NCI-H2196 (cell line): Measurements from ENCODE around the gene SPATA13.

Experiments used
- DNase-seq: peaks from one replicate; lab custom pipeline; 2025; ENCODE audit not compliant: unreplicated experiment; lab: John Stamatoyannopoulos, UW

SPATA13 gene

DNA sequence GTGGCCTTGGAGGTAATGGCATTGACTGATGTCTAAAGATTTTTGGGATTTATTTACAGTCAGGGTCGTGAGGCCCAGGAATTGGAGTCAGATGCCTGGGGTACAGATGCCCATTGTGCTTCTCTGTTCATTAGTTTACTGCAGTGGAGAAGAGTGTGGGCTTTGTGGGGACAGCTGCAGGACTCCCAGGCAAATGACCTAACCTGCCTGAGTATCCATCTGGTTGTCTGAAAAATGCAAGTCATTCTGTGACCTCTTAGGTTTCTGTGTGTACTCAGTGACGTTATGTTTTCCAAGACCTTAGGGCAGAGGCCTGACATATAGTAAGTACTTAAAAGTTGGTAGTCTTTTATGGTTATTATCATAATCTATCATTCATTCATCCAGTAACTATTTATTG lies 60.5 kb downstream of the SPATA13 start:
- no peak for DNase-seq

DNA sequence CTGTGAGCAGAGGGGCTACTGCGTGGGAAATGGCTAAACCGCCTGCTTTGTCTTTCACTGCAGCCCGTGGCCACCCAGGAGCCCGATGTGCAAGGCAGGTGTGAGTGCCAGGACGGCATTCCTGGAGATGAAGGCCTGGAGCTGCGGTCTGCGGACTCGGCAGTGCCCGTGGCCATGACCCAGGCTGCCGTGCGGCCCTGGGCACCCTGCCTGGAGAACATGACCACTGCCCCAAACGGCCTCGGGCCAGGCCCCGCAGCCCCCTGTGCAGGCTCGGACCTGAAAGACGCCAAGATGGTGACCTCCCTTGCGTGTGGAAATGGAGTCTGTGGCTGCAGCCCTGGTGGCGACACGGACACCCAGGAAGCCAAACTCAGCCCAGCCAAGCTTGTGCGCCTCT lies 62.2 kb downstream of the SPATA13 start:
- no peak for DNase-seq

- DNase-seq, result no peak
Measured at GRCh38 chr13:24223341-24224231, 63.1 kb downstream of the SPATA13 start.

DNA sequence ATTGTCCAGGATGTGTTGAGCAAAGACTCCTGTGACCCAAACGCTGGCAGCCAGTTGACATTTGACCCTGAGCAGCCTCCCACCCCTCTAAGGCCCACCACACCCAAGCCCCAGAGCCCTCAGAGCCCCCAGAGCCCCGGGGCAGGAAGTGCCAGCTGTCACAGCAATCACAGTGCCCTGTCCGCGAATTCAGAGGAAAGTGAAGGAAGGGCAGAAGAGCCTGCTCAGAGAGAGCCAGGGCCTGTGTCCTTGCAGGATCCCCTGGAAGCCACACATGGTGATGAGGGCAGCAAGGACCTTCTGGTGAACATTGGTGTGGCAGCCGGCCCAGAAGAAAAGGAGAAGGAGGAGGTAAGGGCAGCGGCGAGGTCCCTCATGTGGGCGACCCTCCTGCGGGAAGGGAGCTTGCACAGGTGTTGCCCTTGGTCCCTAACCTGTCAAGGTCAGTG lies 63.7 kb downstream of the SPATA13 start:
- DNase-seq, result no peak

DNA sequence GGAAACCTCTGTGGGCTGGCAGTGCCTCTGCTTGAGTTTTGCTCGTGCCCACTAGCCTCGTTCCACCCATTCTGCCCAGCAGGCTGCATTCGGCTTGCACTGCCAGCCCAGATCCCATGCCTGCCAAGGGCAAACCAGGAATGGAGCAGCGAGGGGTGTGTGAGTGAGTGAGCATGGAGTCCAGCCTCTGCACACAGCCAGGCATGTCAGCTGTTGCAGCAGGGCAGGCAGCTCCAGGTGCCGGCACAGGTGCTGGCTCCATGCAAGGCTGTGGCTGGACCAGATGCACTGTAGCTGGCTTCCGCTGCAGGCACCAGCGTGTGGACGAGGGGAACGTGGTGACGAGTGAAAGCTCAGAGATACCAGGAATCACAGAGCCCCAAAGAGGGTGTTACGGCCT lies 64.5 kb downstream of the SPATA13 start:
- DNase-seq, result no peak

DNA sequence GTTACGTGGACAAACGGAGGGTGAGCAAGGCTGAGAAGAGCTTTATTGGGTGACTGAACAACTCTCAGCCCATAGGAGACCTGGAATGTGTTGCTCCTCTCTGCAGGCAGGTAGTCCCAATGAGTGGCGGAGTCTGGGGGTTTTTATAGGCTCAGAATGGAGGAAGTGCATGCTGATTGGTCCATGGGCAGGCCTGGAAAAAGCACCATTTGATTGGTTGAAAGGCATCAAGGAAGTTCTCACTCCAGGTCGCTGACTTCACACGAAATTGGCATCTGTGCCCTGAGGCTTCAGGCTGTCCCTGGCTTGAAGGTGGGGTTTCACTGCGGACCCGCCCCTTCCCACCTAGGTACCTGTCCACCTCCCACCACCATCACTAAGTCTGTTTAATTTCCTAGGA lies 65.4 kb downstream of the SPATA13 start:
- DNase-seq, result no peak

DNA sequence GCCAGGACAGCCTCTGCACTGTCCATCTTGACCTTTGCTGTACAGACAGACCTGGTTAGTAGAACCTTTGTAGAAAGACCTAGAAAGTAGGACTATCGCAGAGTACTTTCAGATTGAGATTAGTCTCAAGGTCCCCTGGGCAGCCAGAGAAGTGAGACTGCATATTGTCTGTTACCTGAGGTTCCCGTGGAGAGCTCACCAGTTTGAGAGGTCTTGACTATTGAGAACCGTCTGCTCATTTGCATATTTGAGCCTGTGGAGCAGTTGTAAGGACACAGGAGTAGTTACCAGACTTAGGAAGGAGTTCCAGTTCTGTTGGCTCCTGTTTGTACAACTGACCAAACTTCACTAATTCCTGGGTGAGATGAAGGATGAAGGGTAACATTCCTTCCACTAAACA lies 66.2 kb downstream of the SPATA13 start:
- no peak for DNase-seq

DNA sequence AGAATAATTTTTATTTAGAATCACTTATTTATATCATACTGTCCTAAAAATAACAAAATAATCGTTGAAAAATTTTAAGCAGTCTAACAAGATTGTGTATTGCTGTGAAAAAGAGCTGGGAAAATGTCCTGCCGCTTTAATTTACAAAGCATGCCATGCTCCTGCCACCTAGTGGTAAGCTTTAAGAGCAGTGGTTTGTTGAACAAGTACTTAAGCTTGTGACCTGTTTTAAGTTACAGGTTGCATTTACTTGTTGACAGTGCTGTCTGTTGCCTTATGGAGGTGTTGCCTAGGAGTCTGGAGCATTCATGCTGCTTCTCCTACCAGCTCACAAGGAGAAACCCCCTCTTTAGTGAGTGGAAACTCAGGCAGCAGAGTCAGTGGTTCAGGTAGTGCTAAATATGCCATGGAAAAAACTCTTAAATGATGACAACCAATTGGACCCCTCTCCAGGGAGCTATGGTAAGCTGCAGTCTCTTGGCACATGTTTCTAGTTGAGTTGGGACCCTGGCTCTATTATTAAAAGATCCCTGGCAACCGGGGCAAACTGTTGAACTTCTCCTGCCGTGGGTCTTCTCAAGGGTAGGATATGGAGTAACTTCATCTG lies 68.4 kb downstream of the SPATA13 start:
- DNase-seq, result peak; percentile 54

GRCh38 chr13:24230428-24231072 lies 70.0 kb downstream of the SPATA13 start:
- DNase-seq, result no peak

DNA sequence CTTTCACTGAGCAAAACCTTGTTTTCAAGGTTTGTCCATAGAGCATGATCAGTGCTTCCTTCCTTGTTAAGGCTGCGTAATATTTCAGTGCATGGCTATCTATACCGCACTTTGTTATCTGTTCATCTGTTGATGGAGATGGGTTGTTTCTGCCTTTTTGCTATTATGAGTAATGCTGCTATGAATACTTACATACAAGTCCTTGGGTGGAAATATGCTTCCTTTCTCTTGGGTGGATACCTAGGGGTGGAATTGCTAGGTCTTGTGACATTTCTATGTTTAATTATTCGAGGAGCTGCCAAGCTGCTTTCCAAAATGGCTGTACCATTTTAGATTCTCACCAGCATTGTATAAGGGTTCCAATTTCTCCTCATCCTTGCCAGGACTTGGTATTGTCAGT lies 70.9 kb downstream of the SPATA13 start:
- DNase-seq, result no peak

- no peak for DNase-seq
Measured at GRCh38 chr13:24232037-24232436, 71.5 kb downstream of the SPATA13 start.

DNA sequence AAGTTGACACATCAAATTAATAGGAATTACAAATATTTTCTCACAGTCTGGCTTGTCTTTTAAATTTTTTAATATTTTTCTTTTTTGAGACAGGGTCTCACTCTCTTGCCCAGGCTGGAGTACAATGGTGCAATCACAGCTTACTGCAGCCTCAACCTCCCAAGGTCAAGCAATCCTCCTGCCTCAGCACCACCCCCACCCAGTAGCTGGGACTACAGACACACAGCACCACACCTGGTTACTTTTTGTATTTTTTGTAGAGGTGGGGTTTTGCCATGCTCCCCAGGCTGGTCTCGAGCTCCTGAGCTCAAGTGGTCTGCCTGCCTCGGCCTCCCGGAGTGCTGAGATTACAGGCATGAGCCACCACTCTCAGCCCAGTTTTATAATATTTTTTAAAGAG lies 72.0 kb downstream of the SPATA13 start:
- no peak for DNase-seq

- no peak for DNase-seq
Measured at GRCh38 chr13:24233351-24233901, 72.9 kb downstream of the SPATA13 start.

DNA sequence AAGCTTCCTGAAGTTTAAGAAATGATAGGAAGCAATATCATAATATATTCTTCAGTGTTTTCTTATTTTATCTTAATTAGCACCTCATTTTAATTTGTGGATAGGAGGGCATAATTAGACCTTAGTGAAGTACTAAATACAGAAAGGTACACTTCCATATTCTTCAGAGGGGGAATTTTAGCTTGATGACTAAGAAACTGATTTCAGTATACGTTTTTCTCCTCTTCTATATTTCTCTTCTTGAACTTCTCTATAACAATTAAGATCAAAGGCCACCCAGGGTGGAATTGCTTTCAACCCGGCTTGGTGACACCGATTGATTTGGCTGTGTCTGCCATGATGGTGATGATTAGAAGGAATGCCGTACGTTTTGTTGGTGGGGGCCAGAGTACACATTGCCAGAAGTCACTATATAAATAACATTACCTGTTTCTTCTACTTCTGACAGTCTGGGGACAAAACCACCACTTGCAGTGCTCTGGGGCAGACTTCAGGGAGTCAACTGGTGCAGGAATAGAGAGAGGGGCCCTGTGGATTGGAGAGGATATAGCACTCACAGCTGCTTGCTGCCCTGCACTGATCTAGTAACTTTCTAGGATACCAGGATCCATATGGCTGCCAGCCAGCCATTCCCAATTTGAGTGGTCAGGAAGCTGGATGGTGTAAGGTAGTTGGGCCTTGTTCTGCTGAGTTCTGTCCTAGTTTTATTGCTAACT lies 73.8 kb downstream of the SPATA13 start:
- no peak for DNase-seq

- DNase-seq, result no peak
Measured at GRCh38 chr13:24237356-24237755, 76.8 kb downstream of the SPATA13 start.

DNA sequence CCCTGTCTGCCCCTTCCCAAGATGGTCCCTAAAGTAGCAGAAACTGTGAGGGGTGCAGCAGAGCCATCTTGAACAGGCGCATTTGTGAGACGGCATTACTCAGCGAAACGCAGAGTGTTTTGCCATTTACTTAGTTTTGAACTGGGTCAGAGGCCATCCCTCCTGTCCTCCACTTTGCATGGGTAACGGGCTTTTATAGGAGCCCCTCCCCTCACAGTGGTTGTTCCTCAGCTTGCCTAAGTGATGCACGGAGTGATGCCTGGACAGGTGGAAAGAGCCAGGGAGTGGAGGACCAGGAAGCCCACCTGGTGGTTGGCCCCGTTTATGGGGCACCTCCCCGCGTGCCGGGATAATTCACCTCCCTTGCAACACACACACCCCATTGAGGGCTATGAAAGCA lies 80.8 kb downstream of the SPATA13 start:
- no peak for DNase-seq

DNA sequence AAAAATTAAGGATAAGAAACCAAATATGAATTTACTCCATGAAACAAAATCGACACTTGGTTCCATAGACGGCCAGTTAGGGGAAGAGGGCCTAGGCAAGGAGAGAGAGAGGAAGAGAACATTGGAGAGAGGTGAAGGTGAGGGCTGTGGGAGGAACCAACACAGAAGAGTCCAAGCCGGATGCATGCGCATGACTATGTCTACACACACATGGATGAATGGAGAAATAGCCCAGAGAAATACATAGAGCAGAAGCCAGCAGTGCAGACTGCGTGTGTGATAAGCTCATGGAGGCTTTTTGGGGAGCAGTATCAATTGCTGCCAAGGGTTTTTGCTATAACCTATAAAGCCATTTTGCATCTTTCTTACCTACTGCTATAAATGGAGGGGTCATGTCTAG lies 81.6 kb downstream of the SPATA13 start:
- no peak for DNase-seq

DNA sequence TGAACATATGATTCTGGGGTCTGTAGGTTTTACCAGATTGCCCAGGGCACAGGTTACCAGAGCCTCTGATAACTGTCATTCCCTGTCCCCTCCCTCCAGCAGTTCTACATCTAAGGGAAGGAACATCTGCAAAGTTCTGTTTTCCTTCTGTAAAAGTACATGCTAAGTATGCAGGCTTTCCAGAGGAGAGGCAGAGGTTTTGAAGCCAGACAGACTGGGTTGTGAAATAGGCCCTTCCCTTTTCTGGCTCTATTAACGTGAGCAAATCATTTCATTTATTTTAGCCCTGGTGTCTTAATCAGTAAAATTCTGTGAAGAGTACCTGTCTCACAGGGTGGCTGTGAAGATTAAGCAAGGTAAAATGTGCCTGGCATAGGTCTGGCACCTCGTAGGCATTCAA lies 82.8 kb downstream of the SPATA13 start:
- no peak for DNase-seq

DNA sequence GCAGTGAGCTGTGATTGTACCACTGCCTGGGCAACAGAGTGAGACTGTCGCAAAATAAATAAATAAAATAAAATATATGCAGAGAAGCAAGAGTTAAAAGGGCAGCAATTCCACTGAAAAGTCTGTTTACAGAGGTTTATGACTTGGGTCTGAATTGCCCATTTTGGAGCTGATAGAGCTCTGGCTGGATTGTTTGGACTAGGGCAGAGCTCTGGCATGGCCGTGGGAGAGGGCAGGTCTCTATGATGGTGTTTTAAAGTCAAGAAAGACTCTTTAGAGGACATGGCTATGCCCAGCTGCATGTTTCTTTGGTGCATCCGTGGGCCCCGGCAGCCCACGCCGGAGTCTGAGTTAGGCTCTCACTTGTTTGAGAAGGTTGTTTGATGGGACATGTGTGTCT lies 84.3 kb downstream of the SPATA13 start:
- DNase-seq, result no peak

DNA sequence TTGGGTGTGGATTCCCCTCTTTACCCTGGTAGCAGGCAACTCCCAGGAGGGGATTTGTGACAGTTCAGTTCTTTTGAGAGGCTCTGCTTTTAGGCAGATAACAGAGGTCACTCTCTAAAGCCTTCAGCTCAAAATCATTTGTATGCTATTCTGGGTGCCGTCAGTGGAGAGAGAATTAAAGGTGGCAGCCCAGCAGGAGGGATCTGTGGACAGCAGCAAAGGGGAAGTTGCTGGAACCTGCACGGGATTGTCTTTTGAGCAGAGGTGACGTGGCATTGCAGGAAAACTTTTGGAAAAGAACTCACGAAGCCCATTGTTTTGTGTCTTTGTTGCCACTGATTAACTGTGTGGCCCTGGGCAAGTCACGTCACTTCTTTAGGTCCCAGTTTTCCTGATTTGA lies 86.5 kb downstream of the SPATA13 start:
- DNase-seq, result no peak

- no peak for DNase-seq
Measured at GRCh38 chr13:24249624-24250023, 89.1 kb downstream of the SPATA13 start.
